ENCODE results near the gene RPL4. TPM values are rescaled to one million over a fixed set of nuclear protein-coding genes. Genes with fewer than 3 reads are reported as not detected.
"Not testable (repeated sequence)": the region's sequence is repeated elsewhere in the genome, so short reads cannot be mapped to it uniquely, and the experiment has no call there.

The RPL4 gene
- total RNA-seq, 8 experiments from 2014 or later = 2,214 to 4,603 (median 3,581) TPM

- ATAC-seq (replicated peaks in 6 of 8) = no peak
- in situ Hi-C loops (cut with MboI; ENCODE audit: low pct_unique_long_range_greater_than_20kb in 2 of 9, low sequenced_read_pairs in 9 of 9, unreplicated experiment in 9 of 9) = loop anchor here in 1 of 9 experiments (25.0 kb wide), 1 partner anchor 97 kb away; the partner anchor contains the start of gene MAP2K1
- Histone ChIP-seq H3K27ac (no peak overlapping the region), H3K4me3 (no peak overlapping the region), H3K4me1 (replicated peaks in 1 of 2) (no peaks in the 10 kb centered on the region)
- WGBS, 10 experiments = 90 to 100% (median 93%) methylated on average over 1 to 4 of the region's 5 CpGs; no CpG with 5 or more reads in 3 of the 10 experiments
These were observed 20.0 kb downstream of the RPL4 start for GRCh38 chr15:66484539-66485112.

DNA sequence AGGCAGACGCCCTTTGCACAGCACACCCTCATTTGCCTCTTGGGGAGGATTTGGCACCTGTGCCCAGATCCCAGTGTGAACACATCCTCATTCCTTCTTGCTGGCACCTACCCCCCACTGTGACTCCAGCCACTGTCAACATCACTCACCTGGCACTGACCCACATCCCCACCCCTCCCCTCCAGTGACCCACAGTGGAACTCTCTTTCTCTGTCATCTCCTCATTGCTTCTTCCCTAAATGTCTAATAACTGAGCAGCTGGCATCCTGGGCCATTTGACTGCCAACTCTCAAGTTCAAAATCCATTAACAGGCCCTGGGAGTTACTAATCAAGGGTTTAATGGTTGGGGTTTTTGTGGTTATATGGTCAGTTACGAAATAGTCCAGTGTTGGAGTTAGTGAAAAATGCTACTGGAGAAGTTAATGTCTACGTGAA, 21.5 kb downstream of the RPL4 start:
- 76 to 100% (median 95%) methylated on average over 2 to 3 of the region's 3 CpGs; no CpG with 5 or more reads in 3 of the 10 experiments for WGBS, 10 experiments
- Histone ChIP-seq H3K4me1 (replicated peaks in 1 of 2) (no peaks in the 10 kb centered on the region), H3K27ac (no peak overlapping the region), H3K4me3 (no peak overlapping the region)
- in situ Hi-C loops (cut with MboI; ENCODE audit: low pct_unique_long_range_greater_than_20kb in 2 of 9, low sequenced_read_pairs in 9 of 9, unreplicated experiment in 9 of 9) = loop anchor here in 1 of 9 experiments (25.0 kb wide), 1 partner anchor 96 kb away; the partner anchor contains the start of gene MAP2K1
- no peak for ATAC-seq (replicated peaks in 6 of 8)

DNA sequence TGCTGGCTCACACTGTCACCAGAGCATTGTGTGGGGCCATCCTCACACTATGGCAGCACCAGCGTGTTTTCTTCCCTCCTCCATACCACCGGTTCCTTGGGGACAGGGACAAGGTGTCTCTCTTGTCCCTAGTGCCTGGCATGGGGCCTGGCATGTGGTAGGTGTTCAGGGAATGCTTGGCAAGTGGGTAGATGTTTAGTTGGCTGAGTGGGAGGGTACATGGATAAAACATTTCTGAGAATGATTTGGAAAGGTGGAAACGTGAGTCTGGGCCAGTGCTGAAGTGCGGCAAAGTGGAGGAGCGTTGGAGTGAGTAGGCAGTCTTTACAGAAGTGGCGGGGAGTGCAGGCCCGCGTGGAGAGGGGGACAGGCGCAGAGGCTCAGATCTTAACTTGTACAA, 22.1 kb downstream of the RPL4 start:
- Histone ChIP-seq H3K4me1 (replicated peaks in 1 of 2) (no peaks in the 10 kb centered on the region), H3K27ac (no peak overlapping the region), H3K4me3 (no peak overlapping the region)
- 85 to 100% (median 92%) methylated on average over 1 to 6 of the region's 9 CpGs; no CpG with 5 or more reads in 1 of the 10 experiments for WGBS, 10 experiments
- in situ Hi-C loops (cut with MboI; ENCODE audit: low pct_unique_long_range_greater_than_20kb in 2 of 9, low sequenced_read_pairs in 9 of 9, unreplicated experiment in 9 of 9) = loop anchor here in 1 of 9 experiments (25.0 kb wide), 1 partner anchor 95 kb away; the partner anchor contains the start of gene MAP2K1
- no peak for ATAC-seq (replicated peaks in 6 of 8)

DNA sequence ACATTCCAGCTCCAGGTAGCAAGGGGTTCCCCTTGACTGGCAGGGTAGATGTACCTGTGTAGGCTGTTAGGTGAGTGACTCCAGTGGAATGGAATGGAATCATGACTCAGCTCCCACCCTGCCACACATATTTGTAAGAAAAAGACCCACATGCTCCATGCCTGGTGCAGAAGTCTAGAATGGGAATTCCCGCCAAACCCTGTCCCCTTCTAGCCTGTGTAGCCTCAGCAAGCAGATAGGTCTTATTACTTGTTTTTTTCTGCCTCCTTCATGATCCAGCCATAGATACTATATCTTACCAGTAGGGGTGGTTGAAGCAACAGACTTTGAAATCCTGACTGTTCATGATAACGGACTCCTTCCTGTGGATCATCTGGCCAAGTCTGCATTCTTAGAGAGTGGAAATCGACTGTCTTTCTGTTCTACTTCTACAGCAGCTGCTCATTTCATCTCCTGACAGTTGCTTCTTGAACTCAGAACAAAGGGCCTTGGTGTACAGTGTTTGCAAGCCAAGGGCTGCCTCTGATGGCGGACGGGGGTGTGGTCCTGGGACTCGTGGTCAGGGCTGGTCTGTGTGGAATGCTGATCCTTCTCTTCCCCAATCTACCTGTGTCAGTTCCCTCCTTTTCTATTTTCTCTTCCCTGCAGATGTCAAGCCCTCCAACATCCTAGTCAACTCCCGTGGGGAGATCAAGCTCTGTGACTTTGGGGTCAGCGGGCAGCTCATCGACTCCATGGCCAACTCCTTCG, 23.4 kb downstream of the RPL4 start:
- in situ Hi-C loops (cut with MboI; ENCODE audit: low pct_unique_long_range_greater_than_20kb in 2 of 9, low sequenced_read_pairs in 9 of 9, unreplicated experiment in 9 of 9) = loop anchor here in 1 of 9 experiments (25.0 kb wide), 1 partner anchor 94 kb away; the partner anchor contains the start of gene MAP2K1
- 73 to 100% (median 98%) methylated on average over 2 to 9 of the region's 10 CpGs; no CpG with 5 or more reads in 4 of the 10 experiments for WGBS, 10 experiments
- H3K4me3 ChIP-seq = no peak overlapping the region
- ATAC-seq (replicated peaks in 6 of 8) = no peak
- H3K4me1 ChIP-seq (replicated peaks in 1 of 2) = no peaks in the 10 kb centered on the region
- no peak overlapping the region for H3K27ac ChIP-seq

DNA sequence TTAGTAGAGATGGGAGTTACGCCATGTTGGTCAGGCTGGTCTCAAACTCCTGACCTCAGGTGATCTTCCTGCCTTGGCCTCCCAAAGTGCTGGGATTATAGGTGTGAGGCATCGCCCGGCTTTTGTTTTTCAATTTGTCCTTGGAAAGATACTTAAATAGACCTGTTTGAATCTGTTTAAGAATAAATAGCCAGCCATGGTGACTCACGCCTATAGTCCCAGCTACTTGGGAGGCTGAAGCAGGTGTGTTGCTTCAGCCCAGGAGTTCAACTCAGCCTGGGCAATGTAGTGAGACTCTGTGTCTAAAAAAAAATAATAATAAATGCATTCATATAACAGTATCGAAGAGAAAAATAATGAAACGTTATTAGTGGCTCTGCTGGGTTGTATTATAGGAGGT, 24.4 kb downstream of the RPL4 start:
- no peak for ATAC-seq (replicated peaks in 6 of 8)
- WGBS, 10 experiments = 80 to 100% (median 95%) methylated on average over 2 to 6 of the region's 6 CpGs; no CpG with 5 or more reads in 1 of the 10 experiments
- Histone ChIP-seq H3K4me3 (no peak overlapping the region), H3K4me1 (replicated peaks in 1 of 2) (no peaks in the 10 kb centered on the region), H3K27ac (no peak overlapping the region)
- in situ Hi-C loops (cut with MboI; ENCODE audit: low pct_unique_long_range_greater_than_20kb in 2 of 9, low sequenced_read_pairs in 9 of 9, unreplicated experiment in 9 of 9) = loop anchor here in 1 of 9 experiments (25.0 kb wide), 1 partner anchor 93 kb away; the partner anchor contains the start of gene MAP2K1

- no peak for ATAC-seq (replicated peaks in 6 of 8)
- H3K4me1 ChIP-seq (replicated peaks in 1 of 2) = peaks cover 5 to 10% of the 10 kb centered on the region in 2 donors
- in situ Hi-C loops (cut with MboI; ENCODE audit: low pct_unique_long_range_greater_than_20kb in 2 of 9, low sequenced_read_pairs in 9 of 9, unreplicated experiment in 9 of 9) = loop anchor here in 1 of 9 experiments (25.0 kb wide), 1 partner anchor 90 kb away; the partner anchor contains the start of gene MAP2K1
- no peak overlapping the region for H3K4me3 ChIP-seq
- WGBS, 10 experiments = 60 to 100% (median 100%) methylated on average over 1 to 2 of the region's 2 CpGs; no CpG with 5 or more reads in 7 of the 10 experiments
- no peak overlapping the region for H3K27ac ChIP-seq
These were observed 27.6 kb downstream of the RPL4 start for GRCh38 chr15:66477011-66477410.

DNA sequence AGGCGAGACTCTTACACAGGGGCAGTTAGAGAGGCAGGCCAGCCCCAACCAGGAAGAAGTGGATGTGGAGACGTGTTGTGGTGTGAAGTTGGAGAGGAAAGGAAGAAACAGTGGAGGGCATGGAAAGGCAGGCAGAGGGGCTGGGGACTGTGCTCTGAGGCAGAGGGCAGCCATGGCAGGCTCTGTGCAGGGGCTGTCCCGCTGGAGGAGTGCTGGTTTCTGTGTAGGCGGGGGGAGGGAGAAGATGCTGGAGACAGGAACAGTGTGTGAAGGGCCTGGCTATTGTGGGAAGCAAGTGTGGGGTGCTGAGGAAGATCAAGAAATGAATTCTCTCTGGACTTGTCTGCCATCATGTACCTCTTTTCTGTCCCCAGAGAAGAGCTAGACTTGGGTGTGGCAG, 28.1 kb downstream of the RPL4 start:
- Histone ChIP-seq H3K27ac (no peak overlapping the region), H3K4me3 (no peak overlapping the region), H3K4me1 (replicated peaks in 1 of 2) (peaks cover 5 to 10% of the 10 kb centered on the region in 2 donors)
- 20 to 100% (median 90%) methylated on average over 1 to 2 of the region's 4 CpGs; no CpG with 5 or more reads in 5 of the 10 experiments for WGBS, 10 experiments
- in situ Hi-C loops (cut with MboI; ENCODE audit: low pct_unique_long_range_greater_than_20kb in 2 of 9, low sequenced_read_pairs in 9 of 9, unreplicated experiment in 9 of 9) = loop anchor here in 1 of 9 experiments (25.0 kb wide), 1 partner anchor 89 kb away; the partner anchor contains the start of gene MAP2K1
- ATAC-seq (replicated peaks in 6 of 8) = no peak

DNA sequence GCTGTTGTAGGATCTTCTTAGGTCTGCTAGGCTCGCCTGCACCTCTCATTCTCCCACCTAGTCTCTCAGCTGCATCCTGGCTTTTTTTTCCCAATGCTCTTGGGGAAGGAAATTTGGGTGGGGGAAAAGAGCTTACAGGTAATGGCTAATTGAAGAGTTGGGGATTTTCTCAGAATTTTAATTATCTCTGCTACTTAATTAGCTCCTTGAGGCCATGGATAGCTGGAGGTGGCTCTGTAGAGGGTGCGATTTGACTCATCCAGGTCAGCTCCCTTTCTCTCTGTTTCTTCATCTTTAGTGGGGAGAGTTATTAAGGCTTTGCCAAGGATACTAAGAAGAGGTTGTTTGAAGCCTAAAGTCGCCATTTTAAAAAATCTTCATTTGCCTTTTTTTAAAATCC, 29.7 kb downstream of the RPL4 start:
- no peak overlapping the region for H3K27ac ChIP-seq
- no peak overlapping the region for H3K4me3 ChIP-seq
- 77 to 100% (median 88%) methylated on average over 1 to 3 of the region's 3 CpGs; no CpG with 5 or more reads in 3 of the 10 experiments for WGBS, 10 experiments
- no peak for ATAC-seq (replicated peaks in 6 of 8)
- H3K4me1 ChIP-seq (replicated peaks in 1 of 2) = peaks cover 5 to 10% of the 10 kb centered on the region in 2 donors
- in situ Hi-C loops (cut with MboI; ENCODE audit: low pct_unique_long_range_greater_than_20kb in 2 of 9, low sequenced_read_pairs in 9 of 9, unreplicated experiment in 9 of 9) = loop anchor here in 1 of 9 experiments (25.0 kb wide), 1 partner anchor 88 kb away; the partner anchor contains the start of gene MAP2K1

GRCh38 chr15:66474135-66474534, 30.5 kb downstream of the RPL4 start:
- no peak for ATAC-seq (replicated peaks in 6 of 8)
- no peak overlapping the region for H3K27ac ChIP-seq
- H3K4me3 ChIP-seq = no peak overlapping the region
- peaks cover 5 to 10% of the 10 kb centered on the region in 2 donors for H3K4me1 ChIP-seq (replicated peaks in 1 of 2)
- 15 to 100% (median 60%) methylated on average over 1 to 2 of the region's 2 CpGs; no CpG with 5 or more reads in 6 of the 10 experiments for WGBS, 10 experiments
- in situ Hi-C loops (cut with MboI; ENCODE audit: low pct_unique_long_range_greater_than_20kb in 2 of 9, low sequenced_read_pairs in 9 of 9, unreplicated experiment in 9 of 9) = no loop called here

GRCh38 chr15:66472176-66472999, 32.3 kb downstream of the RPL4 start:
- Histone ChIP-seq H3K4me3 (no peak overlapping the region), H3K4me1 (replicated peaks in 1 of 2) (peaks cover 5 to 10% of the 10 kb centered on the region in 2 donors), H3K27ac (no peak overlapping the region)
- 11 to 100% (median 73%) methylated on average over 1 to 7 of the region's 8 CpGs; no CpG with 5 or more reads in 3 of the 10 experiments for WGBS, 10 experiments
- in situ Hi-C loops (cut with MboI; ENCODE audit: low pct_unique_long_range_greater_than_20kb in 2 of 9, low sequenced_read_pairs in 9 of 9, unreplicated experiment in 9 of 9) = no loop called here
- ATAC-seq (replicated peaks in 6 of 8) = peak in 2 of 8 experiments; percentile 38 to 81

- ATAC-seq (replicated peaks in 6 of 8); in situ Hi-C loops (cut with MboI; ENCODE audit: low pct_unique_long_range_greater_than_20kb in 2 of 9, low sequenced_read_pairs in 9 of 9, unreplicated experiment in 9 of 9); H3K27ac ChIP-seq; H3K4me3 ChIP-seq: not testable (repeated sequence)
- WGBS, 10 experiments = 15 to 100% (median 61%) methylated on average over 1 to 4 of the region's 4 CpGs; no CpG with 5 or more reads in 2 of the 10 experiments
- H3K4me1 ChIP-seq (replicated peaks in 1 of 2) = peaks cover 5 to 10% of the 10 kb centered on the region in 2 donors
These were observed 33.8 kb downstream of the RPL4 start for GRCh38 chr15:66470825-66471224.

All from motor neuron (in vitro differentiated cells).